Neural progenitor cell (in vitro differentiated cells): ENCODE measurements around the gene DGKD. TPM values are rescaled to one million over a fixed set of nuclear protein-coding genes. Genes with fewer than 3 reads are reported as not detected.

ENCODE experiments used
- DNase-seq: peaks from one replicate; pipeline ENCODE4 v3.0.0-alpha.2; 2016; ENCODE audit warnings: low spot score
- H2AFZ ChIP-seq: fragments of 200-600 bp; sonication (generic); replicated peaks from 2 replicates; pipeline ENCODE4 v1.6.1; 2016; ENCODE audit warnings: antibody characterized with exemption
- H3F3A ChIP-seq: fragments of 200-600 bp; sonication (generic); 2 replicates; pipeline ENCODE4 v1.6.1; 2016; ENCODE audit warnings: antibody characterized with exemption, low read depth
- H3K27ac ChIP-seq: fragments of 200-600 bp; sonication (generic); 2 replicates; pipeline ENCODE4 v1.5.1; 2016; ENCODE audit warnings: mild to moderate bottlenecking
- H3K27me3 ChIP-seq: fragments of 200-600 bp; sonication (generic); 2 replicates; pipeline ENCODE4 v1.6.1; 2016; ENCODE audit warnings: mild to moderate bottlenecking, moderate library complexity
- H3K36me3 ChIP-seq: fragments of 200-600 bp; sonication (generic); 2 replicates; pipeline ENCODE4 v1.5.1; 2016
- H3K4me1 ChIP-seq: fragments of 200-600 bp; sonication (generic); 2 replicates; pipeline ENCODE4 v1.6.1; 2016; ENCODE audit warnings: mixed run types
- H3K4me2 ChIP-seq: fragments of 200-600 bp; sonication (generic); 2 replicates; pipeline ENCODE4 v1.6.1; 2016
- H3K4me3 ChIP-seq: fragments of 200-600 bp; sonication (generic); 2 replicates; pipeline ENCODE4 v1.5.1; 2016
- H3K79me2 ChIP-seq: fragments of 200-600 bp; sonication (generic); 2 replicates; pipeline ENCODE4 v1.6.1; 2016; ENCODE audit warnings: low read depth
- H3K9ac ChIP-seq: fragments of 200-600 bp; sonication (generic); 2 replicates; pipeline ENCODE4 v1.6.1; 2016
- H3K9me3 ChIP-seq: fragments of 200-600 bp; sonication (generic); 2 replicates; pipeline ENCODE4 v1.5.1; 2016; ENCODE audit warnings: low read depth
- H4K20me1 ChIP-seq: fragments of 200-600 bp; sonication (generic); 2 replicates; pipeline ENCODE4 v1.6.1; 2016; ENCODE audit warnings: low read depth
- H3K27ac Mint-ChIP-seq: 3 replicates; pipeline ENCODE4 v1.8.0; 2021; ENCODE audit warnings: mixed read lengths
- H3K27me3 Mint-ChIP-seq: 2 replicates; pipeline ENCODE4 v1.8.0; 2022; ENCODE audit warnings: low read depth, mild to moderate bottlenecking, inconsistent platforms, moderate library complexity, mixed read lengths; ENCODE audit not compliant: insufficient read depth
- H3K36me3 Mint-ChIP-seq: 3 replicates; pipeline ENCODE4 v1.8.0; 2021; ENCODE audit warnings: mixed read lengths
- H3K4me1 Mint-ChIP-seq: 3 replicates; pipeline ENCODE4 v1.8.0; 2021; ENCODE audit warnings: mixed read lengths
- H3K4me3 Mint-ChIP-seq: 3 replicates; pipeline ENCODE4 v1.8.0; 2021; ENCODE audit warnings: mild to moderate bottlenecking, moderate library complexity, mixed read lengths
- H3K9me3 Mint-ChIP-seq: 3 replicates; pipeline ENCODE4 v1.8.0; 2020; ENCODE audit warnings: mixed read lengths
- EZH2 ChIP-seq: fragments of 200-600 bp; sonication (generic); IDR thresholded peaks from 2 replicates; pipeline ENCODE4 v1.6.1; 2017; ENCODE audit warnings: antibody characterized with exemption, mild to moderate bottlenecking, moderate library complexity
- EZH2phosphoT487 ChIP-seq: fragments of 200-600 bp; sonication (generic); IDR thresholded peaks from 2 replicates; pipeline ENCODE4 v1.6.1; 2017; ENCODE audit warnings: antibody characterized with exemption
- total RNA-seq: library from RNA; depleted of rRNA; stranded (reverse); fragments of >200 nt; gene quantifications from 2 replicates; pipeline ENCODE4 v1.2.3, GENCODE V29; 2015; ENCODE audit warnings: low replicate concordance
- TF ChIP-seq, protein P1 (sequence below): fragments of 200-600 bp; sonication (generic); IDR thresholded peaks from 2 replicates; pipeline ENCODE4 v1.5.1; 2017; ENCODE audit warnings: antibody characterized with exemption, mild to moderate bottlenecking

Gene DGKD
- total RNA-seq, 1 donor from 2014 or later: 10.9 TPM

DNA sequence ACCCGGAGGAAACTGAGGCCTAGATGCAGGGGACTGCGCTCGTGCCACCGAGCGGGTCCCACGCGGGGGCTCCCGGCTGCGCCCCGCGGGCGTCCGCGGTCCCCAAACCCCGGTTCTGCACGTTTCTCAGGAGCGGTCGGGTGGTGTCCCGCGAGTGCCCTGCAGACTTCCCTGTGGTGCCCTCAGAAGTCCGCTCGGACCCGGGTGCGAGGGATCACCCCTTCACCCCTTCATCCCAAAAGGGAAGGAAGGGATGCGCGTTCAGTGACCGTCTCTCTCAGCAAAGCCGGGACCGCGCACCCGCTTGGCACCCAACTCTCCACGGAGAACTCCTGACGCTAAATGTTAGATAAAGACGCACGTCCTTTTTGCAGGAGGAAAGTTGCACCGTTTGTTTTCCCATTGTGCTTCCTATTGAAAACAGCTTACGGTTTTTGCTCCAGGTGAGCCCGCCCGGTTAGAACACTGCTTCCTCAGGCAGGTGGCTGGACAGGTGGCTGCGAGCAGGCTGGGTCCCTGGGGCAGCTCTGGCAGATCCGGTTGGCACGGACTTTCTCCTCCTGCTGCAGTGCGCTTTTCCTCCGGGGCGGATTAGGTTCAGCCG lies 779 bp downstream of the DGKD start:
- peak overlapping the region; percentile 38 for H3K27ac Mint-ChIP-seq
- H3K27me3 Mint-ChIP-seq: peaks cover 7% of the 10 kb centered on the region

DNA sequence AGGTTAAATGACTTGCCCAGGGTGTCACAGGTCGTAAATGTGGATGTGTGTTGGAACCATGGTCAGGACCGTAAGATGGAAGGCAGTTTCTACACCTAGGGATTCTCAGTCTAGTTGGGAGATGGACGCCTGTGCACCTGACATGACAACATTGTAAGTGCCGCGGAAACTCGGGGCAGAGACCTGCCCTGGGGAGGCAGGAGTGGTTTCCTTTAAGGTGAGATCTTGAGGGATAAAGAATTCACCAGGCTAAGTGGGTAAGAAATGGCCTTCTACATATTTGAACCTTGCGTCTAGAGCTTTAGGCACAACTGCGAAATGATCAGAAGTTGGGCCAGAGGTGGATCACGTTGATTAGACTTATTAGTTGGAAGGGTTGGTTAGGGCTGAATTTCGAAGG lies 1.6 kb downstream of the DGKD start:
- H3K27me3 ChIP-seq: peaks cover 48% of the 10 kb centered on the region
- H3K4me1 ChIP-seq: no peaks in the 10 kb centered on the region
- Mint-ChIP-seq H3K4me1 (peaks cover 42% of the 10 kb centered on the region), H3K27ac (no peak overlapping the region), H3K27me3 (peaks cover 6% of the 10 kb centered on the region), H3K36me3 (peaks cover 18% of the 10 kb centered on the region), H3K4me3 (peak overlapping the region; percentile 86), H3K9me3 (peaks cover 4% of the 10 kb centered on the region)
- peak overlapping the region; percentile 84 for H3K4me2 ChIP-seq
- TF ChIP-seq EZH2 (no peak), EZH2phosphoT487 (no peak)
- TF ChIP-seq, protein P1, sequence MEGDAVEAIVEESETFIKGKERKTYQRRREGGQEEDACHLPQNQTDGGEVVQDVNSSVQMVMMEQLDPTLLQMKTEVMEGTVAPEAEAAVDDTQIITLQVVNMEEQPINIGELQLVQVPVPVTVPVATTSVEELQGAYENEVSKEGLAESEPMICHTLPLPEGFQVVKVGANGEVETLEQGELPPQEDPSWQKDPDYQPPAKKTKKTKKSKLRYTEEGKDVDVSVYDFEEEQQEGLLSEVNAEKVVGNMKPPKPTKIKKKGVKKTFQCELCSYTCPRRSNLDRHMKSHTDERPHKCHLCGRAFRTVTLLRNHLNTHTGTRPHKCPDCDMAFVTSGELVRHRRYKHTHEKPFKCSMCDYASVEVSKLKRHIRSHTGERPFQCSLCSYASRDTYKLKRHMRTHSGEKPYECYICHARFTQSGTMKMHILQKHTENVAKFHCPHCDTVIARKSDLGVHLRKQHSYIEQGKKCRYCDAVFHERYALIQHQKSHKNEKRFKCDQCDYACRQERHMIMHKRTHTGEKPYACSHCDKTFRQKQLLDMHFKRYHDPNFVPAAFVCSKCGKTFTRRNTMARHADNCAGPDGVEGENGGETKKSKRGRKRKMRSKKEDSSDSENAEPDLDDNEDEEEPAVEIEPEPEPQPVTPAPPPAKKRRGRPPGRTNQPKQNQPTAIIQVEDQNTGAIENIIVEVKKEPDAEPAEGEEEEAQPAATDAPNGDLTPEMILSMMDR: no peak
- no peaks in the 10 kb centered on the region for H3K36me3 ChIP-seq
- H3K9ac ChIP-seq: no peak overlapping the region
- no peak overlapping the region for H3K4me3 ChIP-seq
- no peaks in the 10 kb centered on the region for H3K9me3 ChIP-seq
- no peak overlapping the region for H3K27ac ChIP-seq
- H3F3A ChIP-seq: peaks cover 5% of the 10 kb centered on the region
- DNase-seq: no peak
- H4K20me1 ChIP-seq: peaks cover 21% of the 10 kb centered on the region
- no peak overlapping the region for H2AFZ ChIP-seq
- H3K79me2 ChIP-seq: peaks cover 18% of the 10 kb centered on the region

More for the DNA sequence above, 779 bp downstream of the DGKD start:
- peak overlapping the region; percentile 84 for H3K4me2 ChIP-seq
- no peaks in the 10 kb centered on the region for H3K36me3 ChIP-seq
- TF ChIP-seq EZH2 (peak; percentile 50), EZH2phosphoT487 (peak; percentile 45)
- TF ChIP-seq, protein P1: no peak
- H3K9ac ChIP-seq: no peak overlapping the region
- peaks cover 5% of the 10 kb centered on the region for H3F3A ChIP-seq
- H3K4me1 ChIP-seq: no peaks in the 10 kb centered on the region
- H3K36me3 Mint-ChIP-seq: peaks cover 16% of the 10 kb centered on the region
- DNase-seq: peak; percentile 31
- peaks cover 45% of the 10 kb centered on the region for H3K4me1 Mint-ChIP-seq
- no peaks in the 10 kb centered on the region for H3K9me3 ChIP-seq
- peak overlapping the region; percentile 86 for H3K4me3 Mint-ChIP-seq
- peaks cover 4% of the 10 kb centered on the region for H3K9me3 Mint-ChIP-seq
- no peak overlapping the region for H3K27ac ChIP-seq
- H2AFZ ChIP-seq: no peak overlapping the region
- peaks cover 21% of the 10 kb centered on the region for H4K20me1 ChIP-seq
- H3K27me3 ChIP-seq: peaks cover 55% of the 10 kb centered on the region
- peak overlapping the region; percentile 81 for H3K4me3 ChIP-seq
- H3K79me2 ChIP-seq: peaks cover 18% of the 10 kb centered on the region

DNA sequence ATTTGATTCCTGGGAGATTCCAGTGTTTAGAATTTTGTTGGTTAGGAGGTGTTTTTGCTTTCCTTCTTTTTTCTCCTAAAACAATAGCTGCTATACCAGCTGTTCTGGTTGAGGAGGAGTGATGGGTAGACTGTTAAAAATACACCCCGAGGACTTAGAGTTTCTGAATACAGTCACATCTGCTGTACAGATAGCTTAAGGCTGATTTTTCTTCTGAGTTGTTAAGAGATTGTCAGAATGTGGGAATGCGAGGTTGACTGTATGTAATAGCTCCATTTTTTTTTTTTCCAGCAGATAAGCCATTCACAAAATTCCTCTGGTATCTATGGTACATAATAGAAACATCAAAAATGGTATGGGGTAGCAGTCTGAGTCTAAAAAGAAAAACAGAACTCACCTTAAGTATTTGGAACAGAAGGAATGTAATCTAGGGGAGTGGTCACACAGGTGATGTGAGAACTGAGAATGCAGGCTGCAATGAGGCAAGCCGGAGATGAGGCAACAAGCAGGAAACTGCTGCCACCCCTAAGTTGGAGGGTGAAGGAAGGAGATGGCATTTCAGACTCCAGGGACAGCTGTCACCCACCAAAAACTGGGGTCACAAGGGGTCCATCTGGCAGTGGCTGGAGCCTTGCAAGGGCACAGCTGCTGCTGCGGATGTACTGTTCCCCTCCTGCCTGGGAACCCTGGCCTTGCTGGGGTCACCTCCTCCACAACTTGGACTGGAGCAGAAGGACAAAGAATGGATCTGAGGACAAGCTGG lies 2.4 kb downstream of the DGKD start:
- Histone ChIP-seq H3K9ac (no peak overlapping the region), H4K20me1 (peaks cover 21% of the 10 kb centered on the region), H3F3A (peaks cover 5% of the 10 kb centered on the region), H3K27me3 (peaks cover 40% of the 10 kb centered on the region), H2AFZ (no peak overlapping the region), H3K4me1 (no peaks in the 10 kb centered on the region), H3K4me2 (no peak overlapping the region), H3K9me3 (no peaks in the 10 kb centered on the region), H3K4me3 (no peak overlapping the region), H3K79me2 (peaks cover 18% of the 10 kb centered on the region), H3K27ac (no peak overlapping the region), H3K36me3 (no peaks in the 10 kb centered on the region)
- H3K27me3 Mint-ChIP-seq: peaks cover 6% of the 10 kb centered on the region
- TF ChIP-seq EZH2phosphoT487: no peak
- no peak for TF ChIP-seq EZH2
- TF ChIP-seq, protein P1: no peak
- peak overlapping the region; percentile 86 for H3K4me3 Mint-ChIP-seq
- no peak overlapping the region for H3K27ac Mint-ChIP-seq
- no peak for DNase-seq
- H3K36me3 Mint-ChIP-seq: peaks cover 20% of the 10 kb centered on the region
- peaks cover 6% of the 10 kb centered on the region for H3K9me3 Mint-ChIP-seq
- H3K4me1 Mint-ChIP-seq: peaks cover 36% of the 10 kb centered on the region
